HUDEP-2 (cell line): ENCODE data around the gene FAM222B.

Experiments used
- DNase-seq, 76 experiments: peaks; one replicate each; lab custom pipeline; 2025; ENCODE audit not compliant: unreplicated experiment in 76 of 76; lab: John Stamatoyannopoulos, UW

FAM222B gene

GRCh38 chr17:28719021-28719433 lies 123.6 kb downstream of the FAM222B start:
- DNase-seq: peak in 4 of 76 experiments; percentile 43 to 68 (median 56)

GRCh38 chr17:28718333-28719020 lies 124.1 kb downstream of the FAM222B start:
- no peak for DNase-seq

GRCh38 chr17:28717578-28718332 lies 124.8 kb downstream of the FAM222B start, which contains the start of gene RAB34:
RAB34 (minus strand) TSS chr17:28717868; CDS start chr17:28717266, 602 bp downstream.
- DNase-seq: no peak

GRCh38 chr17:28716740-28717577 lies 125.6 kb downstream of the FAM222B start:
- DNase-seq: no peak

- no peak for DNase-seq
These were observed 127.4 kb downstream of the FAM222B start for GRCh38 chr17:28715217-28715616.

- no peak for DNase-seq
These were observed 128.3 kb downstream of the FAM222B start for GRCh38 chr17:28714281-28714680.

- DNase-seq: no peak
These were observed 129.7 kb downstream of the FAM222B start for GRCh38 chr17:28712705-28713415.

GRCh38 chr17:28712032-28712704 lies 130.4 kb downstream of the FAM222B start:
- DNase-seq: peak in 20 of 76 experiments; percentile 10 to 50 (median 24)

- peak in 9 of 76 experiments; percentile 14 to 50 (median 32) for DNase-seq
These were observed 130.9 kb downstream of the FAM222B start, which contains the start of gene PROCA1 for GRCh38 chr17:28711723-28712031. PROCA1 (minus strand) TSS chr17:28711888; CDS start chr17:28711660, 228 bp downstream.

GRCh38 chr17:28710861-28711722 lies 131.5 kb downstream of the FAM222B start:
- DNase-seq: peak in 72 of 76 experiments; percentile 24 to 89 (median 71)

- no peak for DNase-seq
These were observed 135.3 kb downstream of the FAM222B start for GRCh38 chr17:28707339-28707720.

- no peak for DNase-seq
These were observed 135.9 kb downstream of the FAM222B start for GRCh38 chr17:28706471-28707338.
